Epithelial cell of proximal tubule (primary cell): ENCODE measurements around the gene GDF10. TPM values are rescaled to one million over a fixed set of nuclear protein-coding genes. Genes with fewer than 3 reads are reported as not detected.

ENCODE experiments used
- DNase-seq: peaks from one replicate; pipeline ENCODE4 v3.0.0-alpha.2; 2011; ENCODE audit warnings: low read depth
- H3K4me3 ChIP-seq: 2 replicates; pipeline ENCODE4 v1.5.1; 2011; ENCODE audit warnings: low read depth, mild to moderate bottlenecking, low read length
- CTCF ChIP-seq: conservative IDR thresholded peaks from 2 replicates; pipeline ENCODE4 v1.5.1; 2012; ENCODE audit warnings: low read depth, mild to moderate bottlenecking, low read length
- total RNA-seq: library from RNA; depleted of rRNA; stranded (reverse); fragments of >200 nt; gene quantifications from 2 replicates; pipeline ENCODE4 v1.2.3, GENCODE V29; 2015

GDF10 gene
- total RNA-seq, 1 donor from 2014 or later = not detected

- no peak for DNase-seq
- TF ChIP-seq CTCF = no peak
- no peak overlapping the region for H3K4me3 ChIP-seq
Measured at GRCh38 chr10:47335906-47336305, 35.9 kb downstream of the GDF10 start.

GRCh38 chr10:47336387-47337134 lies 36.6 kb downstream of the GDF10 start:
- DNase-seq = no peak
- H3K4me3 ChIP-seq = no peak overlapping the region
- TF ChIP-seq CTCF = no peak

DNA sequence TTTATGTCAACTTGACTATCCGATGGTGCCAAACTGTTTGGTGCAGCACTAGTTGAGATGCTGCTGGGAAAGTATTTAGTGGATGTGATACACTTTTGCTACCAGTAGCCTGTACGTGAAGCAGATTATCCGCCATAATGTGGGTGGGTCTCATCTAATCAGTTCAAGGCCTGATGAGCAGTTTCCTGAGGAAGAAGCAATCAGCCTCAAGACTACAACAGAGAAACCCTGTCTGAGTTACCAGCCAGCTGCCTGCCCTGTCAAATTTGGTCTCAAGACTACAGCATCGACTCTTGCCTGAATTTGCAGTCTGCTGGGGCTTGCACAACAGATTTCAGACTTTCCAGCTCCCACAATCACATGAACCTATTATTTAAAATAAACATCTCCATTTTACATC lies 37.3 kb downstream of the GDF10 start:
- TF ChIP-seq CTCF = no peak
- no peak overlapping the region for H3K4me3 ChIP-seq
- no peak for DNase-seq

DNA sequence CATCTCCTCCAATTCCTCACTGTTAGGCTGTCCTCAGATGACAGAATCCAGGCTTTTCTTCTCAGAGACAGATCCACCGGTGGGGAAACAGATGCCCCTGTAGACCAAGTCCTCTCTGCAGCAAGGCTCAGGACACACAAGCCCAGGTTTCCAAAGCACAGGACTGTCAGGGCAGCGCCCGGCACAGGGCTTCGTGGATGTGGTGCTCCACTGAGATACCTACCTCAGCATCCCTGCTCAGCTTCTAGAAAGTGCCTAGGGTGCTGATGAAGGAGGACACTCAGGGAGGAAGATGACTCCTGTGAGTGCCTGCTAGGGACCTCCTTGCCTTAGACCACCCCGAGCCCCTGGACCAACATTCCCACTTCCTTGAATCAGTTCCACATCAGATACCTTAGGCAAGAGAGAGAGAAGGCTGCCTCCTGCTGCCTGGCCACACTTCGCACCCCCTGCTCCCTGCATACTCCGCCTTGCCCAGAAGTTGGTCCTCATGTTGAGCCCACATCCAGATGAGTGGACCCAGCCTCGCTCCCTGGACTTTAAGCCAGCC lies 39.3 kb downstream of the GDF10 start:
- no peak for TF ChIP-seq CTCF
- no peak for DNase-seq

GRCh38 chr10:47339759-47340607 lies 40.0 kb downstream of the GDF10 start:
- no peak overlapping the region for H3K4me3 ChIP-seq
- no peak for TF ChIP-seq CTCF
- no peak for DNase-seq

More for the DNA sequence above, 39.3 kb downstream of the GDF10 start:
- H3K4me3 ChIP-seq = no peak overlapping the region

DNA sequence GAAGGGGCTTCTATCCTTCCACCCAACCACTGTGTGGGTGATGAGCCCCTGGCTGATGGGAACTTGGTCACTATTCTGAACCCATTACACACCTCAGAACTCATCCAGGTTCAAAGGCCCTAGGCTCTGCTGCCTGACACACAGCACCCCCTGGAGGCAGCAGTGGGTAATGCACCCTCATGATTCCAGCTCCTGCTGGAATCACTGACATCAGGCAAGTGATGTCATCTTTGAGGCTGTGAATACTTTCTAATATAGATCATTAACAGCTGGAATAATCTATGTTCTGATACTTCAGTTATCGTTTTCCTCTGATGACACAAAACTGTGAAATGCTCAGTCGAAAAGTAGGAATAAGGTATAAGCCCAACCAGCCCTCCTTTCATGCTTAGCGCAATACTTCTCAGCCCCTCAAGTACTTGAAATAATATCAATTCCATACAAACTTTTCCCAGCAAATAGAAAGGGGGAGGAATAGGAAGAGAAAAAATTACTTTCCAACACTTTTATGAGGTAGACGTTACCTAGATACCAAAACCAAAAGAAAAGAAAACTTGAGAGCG lies 40.7 kb downstream of the GDF10 start:
- peak; percentile 99 for TF ChIP-seq CTCF
- H3K4me3 ChIP-seq = no peak overlapping the region
- DNase-seq = peak; percentile 9
